Endothelial cell of hepatic sinusoid (primary cell): Measurements from ENCODE around the gene PTPRC.

ENCODE experiments used
- in situ Hi-C: cut with HindIII; loops from 2 replicates; pipeline ENCODE4 v1.10.0; 2017; ENCODE audit warnings: low sequenced_read_pairs

The PTPRC gene

GRCh38 chr1:198672124-198672523 lies 33.3 kb downstream of the PTPRC start:
- in situ Hi-C loops = no loop called here

- in situ Hi-C loops = no loop called here
Observed at GRCh38 chr1:198674009-198674408, 35.2 kb downstream of the PTPRC start.

DNA sequence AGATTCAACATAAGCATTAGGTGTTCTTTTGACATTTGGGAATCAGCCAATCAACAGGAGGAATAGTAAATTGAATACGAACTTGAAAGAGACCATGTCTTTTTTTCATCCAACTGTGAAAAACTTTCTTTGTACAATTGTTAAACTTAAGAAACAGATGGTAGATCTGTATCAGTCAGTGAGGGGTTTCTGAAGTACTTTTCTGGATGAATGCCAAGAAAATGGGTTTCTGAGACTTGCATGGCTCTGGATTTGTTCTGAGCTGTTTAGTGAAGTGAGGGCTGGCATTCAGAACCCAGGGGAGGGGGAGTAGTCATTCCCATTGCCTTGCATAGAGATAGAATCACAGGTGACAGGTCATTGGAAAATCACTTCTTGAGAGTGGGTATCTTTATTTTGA lies 37.4 kb downstream of the PTPRC start:
- in situ Hi-C loops = no loop called here

DNA sequence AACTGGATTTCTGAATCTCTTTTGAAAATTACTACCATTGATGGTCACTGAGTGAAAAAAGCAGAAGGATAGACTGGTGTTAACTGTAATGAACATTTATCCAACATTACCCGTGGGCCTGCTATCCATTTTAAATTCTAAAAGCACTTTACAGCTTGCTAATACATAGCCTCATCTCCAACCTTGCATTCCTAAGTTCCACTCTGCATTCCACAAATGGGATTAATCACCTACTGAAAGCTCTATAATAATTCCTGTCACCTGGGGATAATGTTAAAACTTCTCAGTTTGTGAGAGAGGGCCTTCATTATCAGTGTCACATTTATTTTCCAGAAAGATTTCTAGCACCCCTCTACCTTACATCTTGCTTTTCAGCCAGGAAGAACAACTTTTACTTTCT lies 38.2 kb downstream of the PTPRC start:
- in situ Hi-C loops = no loop called here

DNA sequence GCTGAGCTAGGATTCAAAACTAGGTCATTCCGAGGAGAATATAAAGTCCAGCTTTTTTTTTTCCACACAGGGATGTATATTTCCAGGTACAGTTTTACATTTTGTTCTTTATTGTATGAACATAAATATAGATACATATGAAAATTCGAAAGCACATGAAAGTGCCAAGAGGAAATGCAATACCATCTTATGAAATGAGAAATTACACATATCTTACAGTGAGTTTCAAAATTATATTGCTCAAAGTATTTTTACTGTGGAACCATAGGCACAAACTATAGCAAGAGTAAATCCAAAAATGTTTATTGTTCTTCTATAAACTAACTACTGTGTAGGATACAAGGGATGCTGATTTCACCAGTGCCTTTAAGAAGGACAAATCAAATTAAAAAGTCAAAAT lies 39.0 kb downstream of the PTPRC start:
- in situ Hi-C loops = no loop called here

GRCh38 chr1:198678301-198678836 lies 39.5 kb downstream of the PTPRC start:
- in situ Hi-C loops = no loop called here

DNA sequence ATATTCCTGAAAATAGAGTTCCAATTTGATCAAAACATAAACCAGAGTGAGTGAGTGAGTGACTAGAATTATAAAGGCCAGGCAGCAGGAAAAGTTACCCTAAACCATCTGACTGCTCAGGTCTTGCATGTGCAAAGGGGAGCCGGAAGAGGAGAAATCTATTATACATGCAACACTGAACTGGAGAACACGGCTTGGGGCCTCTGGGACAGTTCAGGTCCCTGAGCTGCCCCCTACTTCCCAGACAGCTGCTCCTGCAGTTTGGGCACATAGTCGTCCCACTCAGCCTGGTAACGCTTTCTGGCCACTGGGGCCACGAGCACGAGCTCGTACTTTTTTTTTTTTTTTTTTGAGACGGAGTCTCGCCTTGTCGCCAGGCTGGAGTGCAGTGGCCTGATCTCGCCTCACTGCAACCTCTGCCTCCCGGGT lies 40.1 kb downstream of the PTPRC start:
- in situ Hi-C loops = no loop called here

GRCh38 chr1:198679535-198680173 lies 40.8 kb downstream of the PTPRC start:
- in situ Hi-C loops = no loop called here

DNA sequence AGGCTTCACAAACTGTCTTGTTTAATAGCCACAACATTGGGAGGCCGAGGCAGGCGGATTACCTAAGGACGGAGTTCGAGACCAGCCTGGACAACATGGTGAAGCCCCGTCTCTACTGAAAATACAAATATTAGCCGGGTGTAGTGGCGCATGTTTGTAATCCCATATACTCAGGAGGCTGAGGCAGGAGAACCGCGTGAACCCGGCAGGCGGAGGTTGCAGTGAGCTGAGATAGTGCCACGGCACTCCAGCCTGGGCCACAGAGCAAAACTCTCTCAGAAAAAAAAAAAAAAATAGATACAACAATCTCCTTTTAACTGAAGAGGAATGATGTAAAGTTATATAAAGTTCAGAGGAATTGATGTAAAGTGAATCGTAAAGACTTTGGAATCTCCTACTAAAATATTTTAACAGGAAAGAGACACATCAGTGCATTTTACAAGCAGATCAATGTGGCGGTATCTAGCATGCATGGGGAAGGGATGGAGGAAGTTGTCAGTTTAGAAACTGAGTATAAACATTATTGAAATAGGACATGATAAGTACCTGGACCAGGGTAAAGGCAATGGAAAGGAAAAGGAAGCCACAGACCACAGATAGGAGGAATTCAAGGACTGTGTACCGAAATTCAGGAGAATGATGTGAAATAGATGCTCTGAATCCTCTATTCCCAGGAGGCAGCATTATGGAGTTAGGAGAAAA lies 41.5 kb downstream of the PTPRC start:
- in situ Hi-C loops = no loop called here

- in situ Hi-C loops = no loop called here
Observed at GRCh38 chr1:198681252-198681651, 42.4 kb downstream of the PTPRC start.

- in situ Hi-C loops = no loop called here
Observed at GRCh38 chr1:198681831-198682759, 43.3 kb downstream of the PTPRC start.

- in situ Hi-C loops = no loop called here
Observed at GRCh38 chr1:198682850-198683249, 44.0 kb downstream of the PTPRC start.

- in situ Hi-C loops = no loop called here
Observed at GRCh38 chr1:198683449-198683848, 44.6 kb downstream of the PTPRC start.

DNA sequence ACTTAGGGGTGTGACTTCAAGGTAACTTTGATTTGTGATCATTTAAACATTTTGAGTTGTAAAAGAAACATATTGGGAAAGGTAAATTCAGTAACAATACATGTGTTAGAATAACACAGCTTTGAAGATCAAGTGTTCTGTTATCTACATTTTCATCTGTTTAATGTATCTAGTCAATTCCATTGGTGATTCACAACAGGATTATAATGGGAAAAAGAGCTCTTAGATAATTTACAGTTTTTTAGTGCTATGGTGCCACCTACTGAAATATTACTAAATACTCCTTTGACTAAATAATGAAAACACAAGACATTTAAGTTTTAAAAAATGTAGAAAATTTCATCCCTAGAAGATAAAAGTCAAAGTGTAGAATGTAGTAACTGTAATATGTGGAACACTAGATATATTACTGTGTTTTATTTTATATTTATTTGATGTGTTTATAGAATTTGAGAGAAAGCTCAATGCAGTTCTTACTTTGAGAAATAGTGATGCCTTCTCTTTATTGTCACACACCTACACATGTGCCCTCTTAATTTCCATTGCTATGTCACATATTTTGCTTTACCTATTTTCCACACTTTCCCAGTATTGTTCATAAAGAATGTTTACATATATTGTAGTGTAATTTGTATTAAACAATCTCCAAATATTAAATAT lies 47.4 kb downstream of the PTPRC start:
- in situ Hi-C loops = no loop called here

DNA sequence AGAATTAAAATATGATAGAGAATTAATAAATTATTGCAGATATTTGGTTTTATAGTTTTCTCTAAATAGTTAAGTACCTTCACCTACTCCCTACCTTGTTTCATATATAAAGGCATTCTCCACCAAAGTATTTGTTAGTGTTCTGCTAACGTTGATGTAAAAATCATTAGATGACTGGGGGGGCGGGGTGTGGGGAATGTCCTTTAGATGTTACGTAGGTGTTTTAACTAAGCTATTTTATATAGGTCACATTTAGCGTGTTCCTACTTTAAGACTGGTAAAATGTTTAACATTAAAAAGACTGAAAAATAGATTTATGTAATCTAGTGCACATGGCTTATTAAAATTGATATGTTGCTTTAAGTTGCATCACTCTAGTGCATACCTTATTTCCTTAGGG lies 48.6 kb downstream of the PTPRC start:
- in situ Hi-C loops = no loop called here

DNA sequence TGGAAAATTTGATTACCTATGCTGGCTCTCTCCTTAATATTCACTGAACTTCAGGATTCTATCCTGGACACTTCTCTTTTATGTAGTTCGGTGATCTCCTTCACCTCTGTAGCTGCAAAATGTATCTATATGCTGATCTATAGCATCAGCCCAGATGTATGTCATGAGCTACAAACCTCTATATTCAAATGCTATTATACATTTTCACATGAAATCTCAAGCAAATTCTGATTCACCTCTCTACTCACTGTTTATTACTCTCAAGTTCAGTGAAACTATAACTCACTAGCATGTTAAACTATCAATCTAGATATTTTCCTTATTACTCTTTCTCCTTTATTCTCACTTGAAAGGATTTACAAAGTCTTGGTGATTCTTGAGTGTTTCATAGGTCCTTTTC lies 52.2 kb downstream of the PTPRC start:
- in situ Hi-C loops = no loop called here

DNA sequence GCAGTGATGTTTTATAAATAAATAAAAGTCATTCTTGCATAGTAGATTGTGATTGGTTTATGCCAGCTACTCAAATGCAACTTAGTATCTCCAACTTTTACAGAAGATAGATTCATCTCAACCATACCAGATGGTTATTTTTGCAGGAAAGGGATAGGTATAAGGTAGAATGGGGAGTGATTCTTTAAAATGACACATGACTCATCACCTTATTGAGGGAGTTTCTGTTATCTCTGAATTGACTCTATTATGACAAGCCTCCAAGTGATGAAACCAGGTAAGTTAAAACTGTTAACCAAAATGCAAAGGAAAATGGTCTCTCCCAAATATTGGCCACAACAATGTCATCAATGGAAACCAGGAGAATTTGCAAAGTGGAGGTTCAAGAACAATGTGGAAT lies 54.5 kb downstream of the PTPRC start:
- in situ Hi-C loops = no loop called here

DNA sequence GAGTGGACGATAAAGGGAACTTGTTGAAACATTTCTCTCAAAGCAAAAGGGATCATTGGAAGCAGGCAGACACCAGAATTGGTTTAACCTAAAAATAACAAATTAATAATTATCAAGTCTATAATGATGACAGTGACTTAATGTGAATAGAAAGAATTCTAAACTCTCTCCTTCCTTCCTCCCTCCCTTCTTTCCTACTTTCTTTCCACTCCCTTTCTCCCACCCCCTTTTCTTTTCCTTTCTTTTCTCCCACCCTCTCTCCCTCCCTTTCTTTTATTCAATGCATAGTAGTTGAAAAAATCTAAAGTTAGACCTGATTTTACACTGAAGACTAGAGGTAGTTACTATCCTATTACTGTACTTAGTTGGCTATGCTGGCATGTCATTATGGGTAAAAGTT lies 55.7 kb downstream of the PTPRC start:
- in situ Hi-C loops = no loop called here

GRCh38 chr1:198696211-198696610 lies 57.4 kb downstream of the PTPRC start:
- in situ Hi-C loops = no loop called here

GRCh38 chr1:198699167-198700015 lies 60.6 kb downstream of the PTPRC start:
- in situ Hi-C loops = no loop called here
